Suppressor macrophage treated with lipopolysaccharide for 1 hour (primary cell): Measurements from ENCODE around the gene SERPINB6.
"Not testable (repeated sequence)": the region's sequence is repeated elsewhere in the genome, so short reads cannot be mapped to it uniquely, and the experiment has no call there.

Experiments
- DNase-seq, 3 donors: peaks; one replicate each; pipeline ENCODE4 v3.0.0-alpha.2; 2020 to 2022

The SERPINB6 gene

DNA sequence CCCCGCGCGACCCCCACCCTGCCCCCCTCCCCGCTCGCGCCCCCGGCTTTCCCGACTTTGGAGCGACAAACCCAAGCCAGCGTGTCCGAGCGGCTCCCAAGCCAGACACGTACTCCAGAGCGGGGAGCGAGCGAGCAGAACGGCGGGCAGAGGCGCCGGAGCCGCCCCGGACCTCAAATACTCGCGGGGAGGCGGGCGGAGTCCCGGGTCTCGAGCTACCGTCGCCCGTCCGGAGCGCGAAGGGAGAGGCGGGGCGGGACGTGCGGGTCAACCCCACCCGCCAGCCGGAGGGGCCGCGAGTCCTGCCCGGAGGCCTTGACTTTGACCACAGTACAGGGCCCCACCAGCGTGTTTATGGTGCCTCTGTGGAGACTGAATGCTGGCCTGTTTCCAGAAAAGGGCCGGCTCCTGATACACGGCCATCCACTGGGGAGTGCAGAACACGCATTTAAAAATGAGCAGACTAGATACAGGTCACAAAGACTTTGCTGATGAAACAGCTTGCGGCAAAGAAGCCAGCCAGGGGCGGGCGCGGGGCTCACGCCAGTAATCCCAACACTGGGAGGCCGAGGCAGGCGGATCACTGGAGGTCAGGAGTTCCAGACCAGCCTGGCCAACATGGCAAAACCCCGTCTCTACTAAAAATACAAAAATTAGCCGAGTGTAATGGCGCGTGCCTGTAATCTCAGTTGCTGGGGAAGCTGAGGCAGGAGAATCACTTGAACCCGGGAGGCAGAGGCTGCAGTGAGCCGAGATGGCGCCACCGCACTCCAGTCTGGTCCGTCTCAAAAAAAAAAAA lies at the start of gene SERPINB6:
Gene SERPINB6, minus strand, starts transcription at position 148 of the 799 bp plus-strand sequence. CDS start 12,235 bp downstream, outside the sequence.
- peak; percentile 60 to 82 (median 68) for DNase-seq

DNA sequence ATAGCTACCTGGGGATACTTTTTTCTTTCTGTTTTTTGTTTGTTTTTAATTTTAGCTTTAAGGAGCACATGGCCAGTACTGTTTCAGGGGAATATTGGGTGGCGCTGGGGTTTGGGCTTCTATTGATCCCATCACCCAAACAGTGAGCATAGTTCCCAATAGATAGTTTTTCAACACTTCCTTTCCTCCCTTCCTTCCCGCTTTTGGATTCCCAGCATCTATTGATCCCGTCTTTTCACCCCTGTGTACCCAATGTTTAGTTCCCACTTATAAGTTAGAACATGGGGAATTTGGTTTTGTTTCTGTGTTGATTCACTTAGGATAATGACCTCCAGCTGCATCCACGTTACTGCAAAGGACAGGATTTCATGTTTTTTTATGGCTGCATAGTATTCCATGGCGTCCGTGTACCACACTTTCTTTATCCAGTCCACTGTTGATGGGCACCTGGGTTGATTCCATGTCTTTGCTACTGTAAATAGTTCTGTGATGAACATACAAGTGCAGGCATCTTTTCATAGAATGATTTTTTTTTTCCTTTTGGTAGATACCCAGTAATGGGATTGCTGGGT lies 48.5 kb upstream of the SERPINB6 start:
- no peak for DNase-seq

DNA sequence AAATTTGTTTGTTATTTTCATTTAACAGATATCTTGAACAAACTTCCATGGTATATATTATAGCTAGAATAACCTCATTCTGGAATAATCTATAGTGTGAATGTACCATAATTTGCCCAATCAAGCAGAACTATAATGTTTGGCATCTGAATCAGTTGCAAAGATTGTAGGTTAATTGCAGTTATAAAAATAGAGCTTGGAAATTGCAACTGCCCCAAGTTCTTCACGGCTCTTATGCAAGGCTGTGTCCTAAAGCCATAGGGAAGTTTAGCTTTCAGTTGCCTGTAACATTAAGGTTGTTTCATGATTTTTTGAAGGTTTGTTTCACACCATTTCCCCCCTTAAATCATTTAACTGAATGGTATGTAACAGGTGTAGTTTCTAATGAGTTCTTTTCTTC lies 47.7 kb upstream of the SERPINB6 start:
- no peak for DNase-seq

DNA sequence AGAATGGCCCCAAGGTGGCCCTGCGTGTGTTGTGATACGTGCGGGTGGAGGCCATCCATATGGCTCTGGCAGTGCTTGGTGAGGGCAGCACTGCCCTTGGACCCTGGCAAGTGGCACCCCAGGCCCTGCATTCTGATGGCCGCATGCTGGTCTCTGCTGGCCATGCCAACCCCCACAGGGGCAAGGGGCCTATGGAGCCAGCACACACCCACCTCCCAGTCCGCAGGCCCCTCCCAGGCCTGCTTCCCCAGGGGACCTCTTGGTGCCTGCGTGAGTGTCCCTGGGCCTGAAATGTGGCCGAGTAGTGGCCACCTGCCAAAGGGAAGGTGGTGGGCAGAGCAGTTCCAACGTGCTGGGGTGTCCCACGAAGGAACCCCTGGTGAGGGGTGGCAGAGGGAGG lies 45.9 kb upstream of the SERPINB6 start:
- DNase-seq = no peak

DNA sequence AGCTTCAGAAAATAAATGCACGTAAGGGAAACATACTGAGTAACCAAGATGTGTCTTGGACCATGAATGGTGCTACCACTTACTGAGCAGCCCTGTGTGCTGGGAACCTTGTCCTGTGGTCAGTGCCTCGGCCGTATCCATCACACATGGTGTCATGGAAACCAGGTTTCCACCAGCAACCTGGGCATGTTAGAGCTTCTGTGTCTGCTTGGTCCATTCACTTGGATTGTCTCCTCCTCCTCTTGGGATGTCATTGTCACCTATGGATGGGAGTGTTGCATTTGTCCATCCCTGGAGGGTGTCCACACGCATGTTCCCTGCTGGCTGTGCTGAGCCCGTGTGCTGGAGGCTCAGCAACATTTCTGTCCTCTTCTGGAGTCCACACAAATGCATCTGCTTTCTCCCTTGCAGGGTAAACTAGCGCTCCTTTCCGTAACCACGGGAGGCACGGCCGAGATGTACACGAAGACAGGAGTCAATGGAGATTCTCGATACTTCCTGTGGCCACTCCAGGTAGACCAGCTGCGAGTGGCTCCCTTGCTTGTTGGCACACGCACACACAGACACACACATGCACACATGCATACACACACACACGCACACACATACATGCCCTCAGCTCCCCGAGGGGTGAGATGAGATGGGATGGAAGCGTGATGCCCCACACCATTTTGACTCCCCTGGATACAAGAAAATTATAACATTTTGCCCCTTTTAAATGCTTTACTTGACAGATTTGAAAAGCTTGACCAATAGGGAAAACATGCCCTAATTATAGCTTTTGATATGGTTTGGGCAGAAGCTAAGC lies 45.3 kb upstream of the SERPINB6 start:
- DNase-seq = no peak

DNA sequence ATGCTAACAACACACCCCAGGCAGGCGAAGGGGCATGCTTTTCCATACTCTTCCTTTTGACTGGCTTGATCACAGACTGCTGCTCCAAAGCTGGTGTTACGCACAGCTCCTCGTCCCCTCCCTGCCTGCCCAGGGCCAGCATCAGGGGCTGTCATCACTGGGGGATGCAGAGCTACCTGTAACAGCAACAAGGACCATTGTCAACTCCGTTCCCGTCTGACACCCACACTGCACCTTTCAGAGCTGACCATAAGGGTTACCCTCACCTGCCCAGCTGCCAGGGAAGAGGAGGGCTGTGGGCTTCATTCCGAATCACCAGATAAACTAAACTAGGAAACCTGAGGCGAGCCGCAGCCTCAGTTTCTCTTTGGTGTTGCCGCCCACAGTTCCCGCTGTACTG lies 43.8 kb upstream of the SERPINB6 start:
- no peak for DNase-seq

DNA sequence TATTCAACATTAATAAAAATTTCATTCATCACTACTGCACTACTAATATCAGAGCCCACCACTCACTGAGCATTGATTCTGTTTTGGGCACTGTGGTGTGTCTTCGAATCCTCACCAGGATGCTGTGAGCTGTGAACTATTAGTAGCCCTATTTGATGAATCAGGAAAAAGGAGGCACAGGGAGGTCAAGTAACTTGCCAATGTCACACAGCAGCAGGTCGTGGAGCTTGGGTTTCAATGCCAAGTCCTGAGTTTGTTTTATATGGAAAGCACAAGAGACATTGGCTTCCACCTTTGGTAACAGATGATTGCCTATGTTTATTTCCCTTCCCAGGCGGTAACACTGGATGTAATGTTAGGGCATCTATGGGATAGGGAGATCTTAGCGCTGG lies 43.3 kb upstream of the SERPINB6 start:
- DNase-seq = no peak

DNA sequence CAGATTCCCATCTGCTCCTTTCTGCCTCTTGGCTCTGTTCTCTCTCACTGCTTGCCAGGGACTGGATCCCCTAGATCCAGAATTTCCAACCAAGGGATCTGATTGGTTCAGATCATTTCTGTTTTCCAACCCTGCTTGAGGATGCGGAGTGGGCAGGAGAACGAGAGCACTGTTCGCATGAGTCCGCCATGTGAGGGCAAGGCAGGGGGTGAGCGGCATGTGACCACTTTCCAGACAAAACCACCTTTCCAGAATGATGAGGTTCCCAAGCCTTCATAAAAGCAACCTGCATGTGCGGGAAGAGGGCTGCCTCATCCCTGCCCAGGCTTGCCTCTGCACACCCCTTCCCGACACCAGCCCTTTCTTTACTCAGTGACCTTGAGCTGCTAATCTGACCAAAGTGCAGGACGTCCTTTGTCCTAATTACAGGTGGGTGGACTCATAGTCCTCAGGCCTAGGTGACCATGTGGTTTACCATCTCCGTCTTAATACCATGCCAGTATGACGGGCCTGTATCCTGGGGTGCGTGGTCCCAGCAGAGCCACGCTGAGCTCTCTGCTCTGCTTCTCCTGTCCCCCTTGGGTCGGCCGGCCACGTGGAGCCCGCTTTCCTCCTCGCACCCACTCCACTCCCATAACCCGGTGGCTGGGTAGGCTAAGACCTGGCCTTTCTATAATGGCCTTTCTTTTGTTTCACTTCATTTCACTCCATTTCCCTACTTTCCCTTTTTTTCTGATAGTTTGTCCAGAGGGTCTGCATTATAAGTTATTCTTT lies 42.7 kb upstream of the SERPINB6 start:
- no peak for DNase-seq

DNA sequence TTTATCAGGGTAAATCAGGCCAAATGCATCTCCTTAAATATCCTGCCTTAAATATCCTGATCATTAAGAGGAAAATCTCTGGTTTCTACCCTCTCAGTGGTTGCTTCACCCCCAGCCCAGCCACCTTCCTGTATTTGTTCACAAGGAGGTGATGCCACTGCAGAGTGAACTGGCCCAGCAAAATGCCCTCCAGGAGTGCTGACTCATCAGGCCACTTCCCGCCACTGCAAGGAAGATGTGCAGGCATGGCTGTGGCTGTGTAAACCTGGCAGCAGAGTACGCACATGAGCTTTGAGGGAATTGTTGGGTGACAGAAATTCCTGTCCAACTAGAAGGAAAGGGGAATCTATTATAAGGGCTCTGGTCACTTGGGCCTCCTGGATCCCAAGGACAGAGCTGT lies 42.1 kb upstream of the SERPINB6 start:
- DNase-seq = peak; percentile 72 to 77 (median 74)

DNA sequence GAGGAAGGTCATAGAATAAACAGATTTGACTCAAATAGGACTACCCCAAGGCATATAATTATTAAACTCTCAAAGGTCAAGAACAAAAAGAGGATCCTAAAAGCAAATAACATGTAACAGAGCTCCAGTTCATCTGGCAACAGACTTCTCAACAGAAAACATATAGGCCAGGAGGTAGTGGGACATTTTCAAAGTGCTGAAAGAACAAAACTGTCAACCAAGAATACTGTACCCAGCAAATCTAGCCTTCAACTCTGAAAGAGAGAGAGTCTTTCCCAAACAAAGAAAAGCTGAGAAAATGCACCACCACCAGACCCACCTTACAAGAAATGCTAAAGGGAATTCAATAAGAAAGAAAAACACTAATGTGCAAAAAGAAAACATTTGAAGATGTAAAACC lies 40.2 kb upstream of the SERPINB6 start:
- DNase-seq = no peak

DNA sequence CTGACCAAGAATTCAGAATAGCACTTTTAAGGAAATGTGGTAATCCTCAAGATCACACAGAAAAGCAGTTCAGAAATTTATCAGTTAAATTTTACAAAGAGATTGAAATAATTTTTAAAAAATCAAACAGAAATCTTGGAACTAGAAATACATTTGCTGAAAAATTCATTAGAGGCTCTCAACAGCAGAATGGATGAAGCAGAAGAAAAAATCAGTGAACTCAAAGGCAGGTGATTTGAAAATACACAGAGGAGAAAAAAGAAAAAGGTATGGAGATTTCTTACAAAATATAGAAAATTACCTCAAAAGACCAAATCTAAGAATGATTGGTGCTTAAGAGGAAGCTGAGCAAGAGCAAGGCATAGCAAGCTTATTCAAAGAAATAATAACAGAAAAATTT lies 39.8 kb upstream of the SERPINB6 start:
- DNase-seq = no peak

DNA sequence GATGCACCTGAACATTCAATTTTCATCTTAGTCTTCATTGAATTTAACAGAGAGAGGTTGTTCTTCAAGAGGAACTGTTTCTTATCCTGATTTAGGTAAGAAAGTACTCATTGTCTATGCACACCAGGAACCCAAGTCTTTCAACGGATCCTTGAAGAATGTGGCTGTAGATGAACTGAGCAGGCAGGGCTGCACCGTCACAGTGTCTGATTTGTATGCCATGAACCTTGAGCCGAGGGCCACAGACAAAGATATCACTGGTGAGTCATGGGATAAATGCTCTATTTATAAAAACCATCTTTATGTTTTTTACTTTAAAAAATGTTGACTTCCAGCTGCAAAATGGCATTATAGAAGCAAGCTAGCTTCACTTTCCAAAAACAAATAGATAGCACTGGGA lies 38.6 kb upstream of the SERPINB6 start:
- no peak for DNase-seq

DNA sequence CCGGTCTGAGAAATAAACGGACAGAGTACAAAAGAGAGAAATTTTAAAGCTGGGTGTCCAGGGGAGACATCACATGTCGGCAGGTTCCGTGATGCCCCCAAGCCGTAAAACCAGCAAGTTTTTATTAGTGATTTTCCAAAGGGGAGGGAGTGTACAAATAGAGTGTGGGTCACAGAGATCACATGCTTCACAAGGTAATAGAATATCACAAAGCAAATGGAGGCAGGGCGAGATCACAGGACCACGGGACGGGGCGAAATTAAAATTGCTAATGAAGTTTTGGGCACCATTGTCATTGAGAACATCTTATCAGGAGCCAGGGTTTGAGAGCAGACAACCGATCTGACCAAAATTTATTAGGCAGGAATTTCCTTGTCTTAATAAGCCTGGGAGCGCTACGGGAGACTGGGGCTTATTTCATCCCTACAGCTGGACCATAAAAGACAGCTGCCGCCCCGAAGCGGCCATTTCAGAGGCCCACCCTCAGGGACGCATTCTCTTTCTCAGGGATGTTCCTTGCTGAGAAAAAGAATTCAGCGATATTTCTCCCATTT lies 37.4 kb upstream of the SERPINB6 start:
- DNase-seq = not testable (repeated sequence)

DNA sequence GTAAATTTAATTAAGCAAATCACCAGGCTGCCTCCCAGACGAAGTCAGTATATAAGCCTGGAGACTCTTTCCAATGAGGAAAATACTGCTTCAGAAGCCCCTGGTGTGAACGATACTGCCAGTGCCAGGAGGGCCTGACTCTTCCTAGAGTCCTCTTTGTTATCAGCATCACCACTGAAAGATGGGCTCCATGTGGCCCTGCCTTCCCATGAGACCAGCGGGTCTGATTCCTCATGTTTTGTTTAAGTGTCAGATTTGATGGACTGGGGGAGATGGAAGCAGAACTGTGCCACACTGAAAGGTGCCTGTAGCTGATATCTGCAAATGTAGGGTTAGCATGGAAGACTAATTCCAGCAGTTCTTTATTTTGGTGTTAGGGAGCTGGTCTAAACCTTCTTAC lies 36.2 kb upstream of the SERPINB6 start:
- DNase-seq = no peak

DNA sequence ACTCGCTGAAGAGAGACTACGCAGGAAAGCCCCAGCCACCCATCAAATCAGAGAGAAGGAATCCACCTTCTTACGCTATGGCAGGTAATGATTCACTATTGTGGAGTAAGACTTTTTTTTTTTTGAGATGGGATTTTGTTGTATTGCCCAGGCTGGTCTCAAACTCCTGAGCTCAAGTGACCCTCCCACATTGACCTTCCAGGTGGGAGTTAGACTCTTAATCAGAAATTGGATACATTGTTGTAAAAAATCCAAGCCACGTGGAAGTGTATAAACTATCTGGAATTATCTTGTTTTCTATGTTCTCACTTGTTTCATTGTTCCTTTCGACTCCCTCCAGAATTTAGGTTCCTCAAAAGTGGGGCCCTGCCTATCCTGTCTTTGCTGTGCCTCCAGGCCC lies 35.1 kb upstream of the SERPINB6 start:
- no peak for DNase-seq

DNA sequence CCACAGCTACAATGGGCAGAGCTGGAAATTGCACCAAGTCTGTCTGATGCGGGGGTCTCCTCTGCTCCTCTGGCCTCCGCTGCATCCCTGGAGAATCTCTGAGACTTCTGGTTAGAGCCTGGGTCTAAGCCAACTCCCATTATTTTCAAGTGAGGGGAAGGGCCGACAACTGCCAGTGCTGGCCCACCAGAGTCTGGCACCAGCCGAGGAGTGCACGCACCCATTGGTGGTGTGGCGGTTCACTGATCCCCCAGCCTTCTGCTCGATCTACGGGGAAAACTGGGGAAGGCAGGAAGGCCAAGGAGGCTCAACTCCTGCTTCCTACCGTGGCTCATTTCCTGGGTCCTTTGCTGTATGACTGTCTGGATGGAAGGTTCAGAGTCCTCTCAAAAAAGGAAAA lies 34.5 kb upstream of the SERPINB6 start:
- DNase-seq = no peak

DNA sequence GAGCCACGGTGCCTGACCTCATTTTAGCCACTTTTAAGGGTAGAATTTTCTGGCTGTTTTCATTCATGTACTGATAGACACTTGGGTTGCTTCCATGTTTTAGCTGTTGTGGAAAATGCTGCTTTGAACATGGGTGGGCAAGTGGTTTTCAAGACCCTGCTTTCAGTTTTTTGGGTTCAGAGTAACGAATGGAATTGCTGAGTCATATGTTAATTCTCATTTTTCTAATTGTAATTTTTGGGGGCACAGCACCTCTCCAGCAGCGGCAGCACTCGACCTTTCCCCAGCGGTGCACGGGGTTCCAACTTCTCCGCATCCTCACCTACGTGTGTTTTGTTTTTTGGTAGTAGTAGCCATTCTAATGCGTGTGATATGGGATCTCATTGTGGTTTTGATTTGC lies 33.7 kb upstream of the SERPINB6 start:
- no peak for DNase-seq

DNA sequence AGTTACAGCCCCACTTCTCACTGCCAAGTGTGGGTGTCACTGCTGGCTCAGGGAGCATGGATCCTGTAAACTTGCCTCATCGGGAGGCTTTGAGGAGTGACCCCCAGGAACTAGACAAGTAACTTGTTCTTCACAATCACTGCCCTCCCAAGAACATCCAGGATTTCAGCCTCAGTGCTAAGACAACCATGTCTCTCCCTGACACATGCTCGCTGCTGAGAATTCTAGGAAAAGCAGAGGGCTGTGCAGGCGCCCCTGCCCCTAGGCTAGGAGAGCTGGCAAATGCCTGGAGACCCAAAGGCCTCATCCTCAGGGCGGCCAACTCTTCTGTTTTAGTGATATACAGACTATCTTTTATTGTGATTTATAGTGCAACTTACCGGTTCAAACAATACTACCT lies 31.9 kb upstream of the SERPINB6 start:
- DNase-seq = not testable (repeated sequence)

DNA sequence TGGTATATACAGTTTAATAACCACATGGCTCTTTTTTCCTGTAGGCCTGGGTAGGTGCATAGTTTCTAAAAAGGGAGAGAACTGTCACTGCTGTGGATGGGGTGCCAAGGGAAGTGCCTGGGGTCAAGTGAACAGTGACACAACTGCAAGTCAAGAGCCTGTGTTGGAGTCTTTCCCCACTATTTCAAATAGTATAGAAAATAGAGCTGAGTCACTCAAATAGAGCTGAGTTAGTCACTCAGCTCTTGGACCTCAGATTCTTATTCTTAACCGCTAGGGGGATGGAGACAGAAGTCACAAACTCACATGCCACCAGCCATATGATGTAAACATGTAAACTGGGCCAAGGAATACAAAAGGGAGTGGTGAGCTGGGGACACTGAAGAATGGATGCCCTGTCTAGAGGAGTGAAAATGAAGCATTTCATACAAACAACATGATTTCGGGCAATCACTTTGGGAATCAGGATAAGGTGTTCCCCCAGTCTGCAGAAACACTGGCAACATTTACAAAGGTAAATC lies 30.5 kb upstream of the SERPINB6 start:
- DNase-seq = peak; percentile 83 to 96 (median 94)

DNA sequence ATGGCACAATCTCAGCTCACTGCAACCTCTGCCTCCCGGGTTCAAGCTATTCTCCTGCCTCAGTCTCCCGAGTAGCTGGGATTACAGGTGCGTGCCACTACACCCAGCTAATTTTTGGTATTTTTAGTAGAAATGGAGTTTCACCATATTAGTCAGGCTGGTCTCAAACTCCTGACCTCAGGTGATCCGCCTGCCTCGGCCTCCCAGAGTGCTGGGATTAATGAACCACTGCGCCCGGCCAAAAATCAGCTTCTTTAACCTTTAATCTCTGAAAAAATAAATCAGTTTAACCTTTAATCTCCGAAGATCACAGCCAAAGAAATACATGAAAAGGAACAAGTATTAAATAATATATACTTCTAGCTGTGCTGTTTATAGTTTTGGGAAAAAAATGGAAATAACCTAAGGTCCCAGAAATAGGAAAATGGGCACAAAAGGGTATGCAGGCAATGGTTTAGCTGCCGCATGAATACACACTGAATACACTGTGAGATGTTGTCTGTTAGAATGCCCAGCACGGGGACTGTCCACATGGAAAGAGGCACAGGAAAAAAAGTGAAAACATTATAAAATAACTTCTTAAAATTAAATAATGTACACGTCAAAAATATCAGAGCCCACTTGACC lies 29.9 kb upstream of the SERPINB6 start:
- no peak for DNase-seq

DNA sequence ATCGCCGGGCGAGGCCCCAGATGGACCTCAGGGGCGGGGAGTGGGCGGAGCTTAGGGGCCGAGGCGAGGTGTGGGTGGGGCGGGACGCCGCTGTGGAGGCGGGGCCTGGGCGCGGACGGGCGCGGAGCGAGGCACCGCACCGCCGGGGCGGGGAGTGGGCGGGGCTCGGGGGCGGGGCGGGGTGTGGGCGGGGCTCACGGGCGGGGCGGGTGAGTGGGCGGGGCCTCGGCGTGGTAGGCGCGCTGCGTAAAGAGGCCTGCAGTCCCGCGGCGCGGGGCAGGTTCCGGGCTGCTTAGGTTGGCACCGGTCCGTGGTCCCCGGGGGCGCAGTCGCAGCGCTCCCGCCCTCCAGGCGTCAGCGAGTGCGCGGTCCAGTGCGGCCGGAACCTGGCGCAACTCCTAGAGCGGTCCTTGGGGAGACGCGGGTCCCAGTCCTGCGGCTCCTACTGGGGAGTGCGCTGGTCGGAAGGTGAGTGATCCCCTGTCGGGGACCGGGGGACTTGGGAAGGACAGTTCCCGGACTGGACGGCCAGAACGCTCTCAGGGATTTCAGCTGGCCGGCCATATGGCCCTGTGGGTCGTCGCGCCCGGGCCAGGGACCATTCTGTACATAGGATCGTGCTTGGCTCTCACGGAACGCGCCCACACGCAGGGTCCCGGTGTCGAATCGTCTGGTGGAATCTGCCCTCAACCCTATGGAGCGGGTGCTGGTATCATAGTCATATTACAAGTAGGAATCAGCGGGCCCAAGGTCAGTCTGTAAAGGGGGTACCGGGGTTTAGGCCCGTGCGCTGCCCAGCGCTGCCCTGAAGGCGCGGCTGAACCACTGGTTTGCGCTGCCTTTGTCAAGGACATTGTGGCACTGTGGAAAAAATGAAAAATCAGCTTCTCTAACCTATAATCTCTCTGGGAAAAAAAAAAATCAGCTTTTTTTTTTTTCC lies 28.5 kb upstream of the SERPINB6 start, which contains the start of gene NQO2:
Gene NQO2, plus strand, starts transcription at position 277 of the 940 bp plus-strand sequence. CDS start 6,659 bp downstream, outside the sequence.
- peak; percentile 83 to 97 (median 93) for DNase-seq
